Epithelial cell of proximal tubule (primary cell): Measurements from ENCODE around the gene VSTM4. TPM values are rescaled to one million over a fixed set of nuclear protein-coding genes. Genes with fewer than 3 reads are reported as not detected.

Source experiments
- DNase-seq: peaks from one replicate; pipeline ENCODE4 v3.0.0-alpha.2; 2011; ENCODE audit warnings: low read depth
- H3K4me3 ChIP-seq: 2 replicates; pipeline ENCODE4 v1.5.1; 2011; ENCODE audit warnings: low read depth, mild to moderate bottlenecking, low read length
- CTCF ChIP-seq: conservative IDR thresholded peaks from 2 replicates; pipeline ENCODE4 v1.5.1; 2012; ENCODE audit warnings: low read depth, mild to moderate bottlenecking, low read length
- total RNA-seq: library from RNA; depleted of rRNA; stranded (reverse); fragments of >200 nt; gene quantifications from 2 replicates; pipeline ENCODE4 v1.2.3, GENCODE V29; 2015

Gene VSTM4
- total RNA-seq, 1 donor from 2014 or later = 0.40 TPM

DNA sequence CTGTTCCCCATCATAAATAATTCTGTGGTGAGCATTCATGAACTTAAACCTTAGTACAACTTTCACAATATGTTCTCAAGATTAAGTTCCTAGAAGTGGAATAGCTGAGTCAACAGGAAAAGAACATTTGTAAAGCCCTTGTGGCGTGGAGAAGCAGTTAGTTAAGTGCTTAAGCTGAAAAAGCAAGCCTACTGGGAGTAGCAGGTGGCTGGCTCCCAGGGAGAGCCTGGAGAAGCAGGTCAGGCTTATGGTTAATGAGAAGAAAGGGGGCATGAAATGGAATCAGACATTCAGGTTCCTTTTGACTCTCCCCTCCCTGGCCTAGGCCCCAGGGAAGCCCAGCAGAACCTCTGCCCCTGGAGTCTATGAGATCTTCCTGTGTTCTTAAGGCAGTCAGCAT is 35.3 kb downstream of the VSTM4 start:
- DNase-seq = peak; percentile 30
- no peak overlapping the region for H3K4me3 ChIP-seq
- no peak for TF ChIP-seq CTCF

- H3K4me3 ChIP-seq = no peak overlapping the region
- no peak for TF ChIP-seq CTCF
- no peak for DNase-seq
Observed at GRCh38 chr10:49079499-49079898, 35.8 kb downstream of the VSTM4 start.

GRCh38 chr10:49079072-49079471 is 36.2 kb downstream of the VSTM4 start:
- no peak for DNase-seq
- TF ChIP-seq CTCF = no peak
- no peak overlapping the region for H3K4me3 ChIP-seq

DNA sequence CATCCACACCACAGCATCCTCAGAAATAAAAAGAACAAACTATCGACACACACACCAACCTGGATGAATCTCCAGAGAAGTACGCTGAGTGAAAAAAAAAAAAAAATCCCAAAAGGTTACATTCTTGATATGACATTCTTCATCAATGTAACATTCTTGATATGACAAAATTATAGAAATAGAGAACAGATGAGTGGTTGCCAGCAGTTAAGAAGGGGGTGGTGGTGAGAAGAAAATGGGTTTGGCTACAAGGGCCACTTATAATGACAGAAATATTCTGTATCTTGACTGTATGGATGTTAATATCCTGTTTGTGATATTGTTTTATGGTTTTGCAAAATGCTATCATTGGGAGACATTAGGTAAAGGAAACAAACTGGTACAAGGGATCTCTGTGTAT is 36.9 kb downstream of the VSTM4 start:
- no peak for TF ChIP-seq CTCF
- no peak for DNase-seq

DNA sequence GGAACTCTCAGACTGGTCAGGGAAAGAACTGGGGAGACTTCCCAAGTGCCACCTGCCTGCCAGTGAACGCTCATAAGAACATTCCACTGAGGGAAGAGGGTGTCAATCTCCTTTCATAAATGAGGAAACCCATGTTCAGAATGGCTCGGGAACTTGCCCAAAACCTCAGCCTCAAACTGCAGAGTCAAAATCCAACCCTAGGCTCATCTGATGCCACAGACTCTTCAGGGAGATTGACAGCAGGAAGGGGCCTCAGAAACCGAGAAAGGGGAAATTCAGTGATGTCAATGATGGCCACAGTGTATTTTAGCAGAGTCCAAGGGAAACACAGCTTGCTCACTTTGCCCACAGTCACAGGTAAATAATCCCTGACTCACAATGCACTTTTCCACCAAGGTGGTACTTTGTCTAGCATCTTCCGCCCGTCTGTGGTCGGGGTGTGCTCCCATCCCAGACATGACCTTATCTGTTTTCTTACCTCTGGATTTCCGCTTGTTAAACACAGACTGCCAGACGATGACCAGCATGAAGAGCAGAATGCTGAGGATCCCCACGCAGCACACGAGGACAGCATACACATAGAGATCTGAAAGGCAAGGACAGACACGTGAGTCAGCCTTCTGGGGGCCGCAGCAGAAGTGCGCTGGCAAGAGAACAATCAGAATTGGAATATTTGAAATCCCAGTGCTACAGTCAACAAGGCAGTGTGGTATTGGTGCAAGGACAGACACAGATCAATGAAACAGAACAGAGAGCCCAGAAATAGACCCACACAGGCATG is 38.4 kb downstream of the VSTM4 start:
- DNase-seq = no peak
- TF ChIP-seq CTCF = no peak
- H3K4me3 ChIP-seq = no peak overlapping the region

More for the DNA sequence above, 36.9 kb downstream of the VSTM4 start:
- H3K4me3 ChIP-seq = no peak overlapping the region

DNA sequence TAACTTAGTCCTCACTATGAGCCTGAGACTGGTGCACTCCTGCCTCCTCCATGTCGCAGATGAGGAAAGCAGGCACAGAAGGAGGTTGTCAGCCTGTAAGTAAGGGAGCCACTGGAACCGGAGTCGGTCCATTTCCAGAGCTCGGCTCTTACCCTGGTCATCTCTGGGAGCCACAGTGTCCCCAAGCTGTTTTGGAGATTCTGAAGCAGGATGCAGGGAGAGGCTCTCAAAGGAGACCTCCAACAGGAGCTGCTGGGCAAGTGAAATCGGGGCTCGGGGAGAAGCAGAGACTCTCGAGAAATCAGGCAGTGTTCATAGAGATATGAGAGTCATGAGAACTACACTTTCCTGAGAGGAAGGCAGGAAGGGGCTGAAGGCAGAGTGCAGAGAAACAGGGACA is 39.0 kb downstream of the VSTM4 start:
- TF ChIP-seq CTCF = no peak
- H3K4me3 ChIP-seq = no peak overlapping the region
- DNase-seq = no peak

- no peak overlapping the region for H3K4me3 ChIP-seq
- no peak for DNase-seq
- TF ChIP-seq CTCF = no peak
Observed at GRCh38 chr10:49075743-49076142, 39.6 kb downstream of the VSTM4 start.
